Purkinje cell (primary cell): ENCODE measurements around the gene CMPK2. TPM values are rescaled to one million over a fixed set of nuclear protein-coding genes. Genes with fewer than 3 reads are reported as not detected.

Experiments
- polyA plus RNA-seq: library from polyadenylated mRNA; unstranded; fragments of >200 nt; fragmentation: Nextera tagmentation; gene quantifications from 2 replicates; pipeline ENCODE4 v1.2.1, GENCODE V29; 2014

Gene CMPK2, protein sequence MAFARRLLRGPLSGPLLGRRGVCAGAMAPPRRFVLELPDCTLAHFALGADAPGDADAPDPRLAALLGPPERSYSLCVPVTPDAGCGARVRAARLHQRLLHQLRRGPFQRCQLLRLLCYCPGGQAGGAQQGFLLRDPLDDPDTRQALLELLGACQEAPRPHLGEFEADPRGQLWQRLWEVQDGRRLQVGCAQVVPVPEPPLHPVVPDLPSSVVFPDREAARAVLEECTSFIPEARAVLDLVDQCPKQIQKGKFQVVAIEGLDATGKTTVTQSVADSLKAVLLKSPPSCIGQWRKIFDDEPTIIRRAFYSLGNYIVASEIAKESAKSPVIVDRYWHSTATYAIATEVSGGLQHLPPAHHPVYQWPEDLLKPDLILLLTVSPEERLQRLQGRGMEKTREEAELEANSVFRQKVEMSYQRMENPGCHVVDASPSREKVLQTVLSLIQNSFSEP
- polyA plus RNA-seq = not detected in 2 replicates

DNA sequence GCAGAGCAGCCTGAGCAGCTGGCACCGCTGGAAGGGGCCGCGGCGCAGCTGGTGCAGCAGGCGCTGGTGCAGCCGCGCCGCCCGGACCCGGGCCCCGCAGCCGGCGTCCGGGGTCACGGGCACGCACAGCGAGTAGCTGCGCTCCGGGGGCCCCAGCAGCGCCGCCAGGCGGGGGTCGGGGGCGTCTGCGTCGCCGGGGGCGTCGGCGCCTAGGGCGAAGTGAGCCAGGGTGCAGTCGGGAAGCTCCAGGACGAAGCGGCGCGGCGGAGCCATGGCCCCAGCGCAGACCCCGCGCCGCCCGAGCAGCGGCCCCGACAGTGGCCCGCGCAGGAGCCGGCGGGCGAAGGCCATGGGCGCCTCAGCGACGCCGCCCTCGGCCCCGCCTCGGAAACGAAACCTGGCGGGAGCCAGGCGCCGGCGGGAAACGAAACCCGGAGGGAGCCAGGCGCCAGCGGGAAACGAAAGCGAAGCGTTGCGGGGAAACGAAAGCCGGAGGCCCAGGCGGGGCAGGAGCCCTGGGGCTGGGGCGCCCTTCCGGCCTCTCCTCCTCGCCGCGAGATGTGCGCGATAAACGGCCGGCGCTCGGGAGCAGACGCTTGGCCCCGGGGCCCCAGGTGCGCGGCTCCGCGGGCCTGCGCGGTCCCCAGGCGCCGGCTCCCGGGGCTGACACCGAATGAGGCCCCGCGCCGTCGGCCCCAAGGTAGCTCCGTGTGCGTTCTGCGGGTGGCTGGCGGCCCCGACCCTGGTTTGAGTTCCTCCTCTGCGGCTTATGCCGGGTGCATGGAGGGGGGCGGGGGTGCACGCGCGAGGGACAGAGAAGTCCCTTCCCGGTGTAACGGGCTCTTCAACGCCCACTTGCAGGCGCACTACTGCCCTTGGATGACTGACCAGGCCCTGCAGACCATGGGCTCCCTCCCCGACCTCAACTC lies at the start of gene CMPK2:
TSS of gene CMPK2 (minus strand) at position 562 of the 929 bp plus-strand sequence. CDS start at position 351, 211 bp downstream.

DNA sequence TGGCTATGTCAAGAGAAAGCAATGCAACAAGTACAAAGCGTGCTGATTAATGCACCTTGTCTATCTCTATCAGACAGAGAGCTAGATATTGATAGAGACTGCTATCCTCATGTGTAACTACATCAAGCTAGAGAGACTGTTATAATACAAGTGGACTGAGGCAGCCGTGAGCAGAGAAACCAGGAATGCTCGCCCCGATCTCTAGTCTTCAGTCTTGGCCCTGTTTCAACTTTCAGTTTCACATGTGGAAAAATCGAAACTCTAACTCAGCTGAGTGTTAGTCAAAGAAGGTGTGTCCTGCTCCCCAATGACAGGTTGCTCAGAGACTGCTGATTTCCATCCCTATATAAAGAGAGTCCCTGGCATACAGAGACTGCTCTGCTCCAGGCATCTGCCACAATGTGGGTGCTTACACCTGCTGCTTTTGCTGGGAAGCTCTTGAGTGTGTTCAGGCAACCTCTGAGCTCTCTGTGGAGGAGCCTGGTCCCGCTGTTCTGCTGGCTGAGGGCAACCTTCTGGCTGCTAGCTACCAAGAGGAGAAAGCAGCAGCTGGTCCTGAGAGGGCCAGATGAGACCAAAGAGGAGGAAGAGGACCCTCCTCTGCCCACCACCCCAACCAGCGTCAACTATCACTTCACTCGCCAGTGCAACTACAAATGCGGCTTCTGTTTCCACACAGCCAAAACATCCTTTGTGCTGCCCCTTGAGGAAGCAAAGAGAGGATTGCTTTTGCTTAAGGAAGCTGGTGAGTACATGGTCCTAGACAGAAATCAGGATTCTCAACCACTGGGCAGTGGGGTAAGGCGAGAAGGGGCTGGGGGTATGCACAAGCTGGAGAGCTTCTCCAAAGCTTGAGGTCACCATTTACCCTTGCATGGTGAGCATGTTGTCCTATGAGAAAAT lies 11.9 kb upstream of the CMPK2 start, which contains the start of gene RSAD2:
TSS of gene RSAD2 (plus strand) at position 376 of the 903 bp plus-strand sequence. CDS start at position 400, 24 bp downstream.

Other genes with a start within 250 kb of the CMPK2 start
- gene RSAD2, start 11.9 kb upstream of the CMPK2 start, polyA plus RNA-seq = 0.24 TPM in 1 of 2 replicates, not detected in the other
- gene RNF144A, start 51.5 kb upstream of the CMPK2 start, polyA plus RNA-seq = 3.1 and 3.9 TPM in 2 replicates